CD4-positive, alpha-beta T cell treated with Interleukin-15 for 1 hour (primary cell): Measurements from ENCODE around the gene ADAM23.

Experiments
- DNase-seq: peaks from one replicate; pipeline ENCODE4 v3.0.0-alpha.2; 2020

The ADAM23 gene

DNA sequence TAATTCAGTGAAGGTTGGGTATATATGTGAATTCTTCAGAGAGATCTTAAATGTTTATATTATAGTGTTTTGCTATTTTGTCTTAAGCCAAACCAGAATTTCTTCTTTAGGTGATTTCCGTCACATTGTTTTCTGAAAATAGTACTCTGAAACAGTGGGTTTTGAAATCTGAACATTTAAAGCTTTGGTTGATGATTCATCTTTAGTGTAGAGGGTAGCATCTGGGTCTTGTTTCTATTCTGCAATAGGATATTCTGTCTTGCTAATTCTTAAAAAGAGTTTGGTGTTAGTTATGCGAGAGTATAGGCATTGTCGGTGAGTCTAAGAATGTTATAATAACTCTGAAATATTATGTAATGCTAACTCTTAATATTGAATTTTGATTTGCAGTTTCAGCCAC, 129.4 kb downstream of the ADAM23 start:
- no peak for DNase-seq

DNA sequence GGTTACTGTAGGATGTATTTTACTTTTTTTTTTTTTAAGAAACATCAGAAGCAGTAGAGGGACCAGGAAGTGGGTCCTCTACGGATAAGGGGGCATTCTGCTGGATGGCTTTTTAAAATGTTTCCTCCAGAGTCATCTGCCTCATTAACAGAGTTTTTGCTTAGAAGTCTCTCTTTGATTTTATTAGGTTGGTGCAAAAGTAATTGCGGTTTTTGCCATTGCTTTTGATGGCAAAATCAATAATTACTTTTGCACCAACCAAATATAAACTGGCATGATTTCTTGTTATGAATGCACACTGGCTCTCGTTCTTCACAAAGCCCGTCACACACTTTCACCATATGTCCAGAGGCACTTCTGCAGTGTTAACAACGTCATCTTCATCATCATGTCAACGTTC, 130.5 kb downstream of the ADAM23 start:
- no peak for DNase-seq

DNA sequence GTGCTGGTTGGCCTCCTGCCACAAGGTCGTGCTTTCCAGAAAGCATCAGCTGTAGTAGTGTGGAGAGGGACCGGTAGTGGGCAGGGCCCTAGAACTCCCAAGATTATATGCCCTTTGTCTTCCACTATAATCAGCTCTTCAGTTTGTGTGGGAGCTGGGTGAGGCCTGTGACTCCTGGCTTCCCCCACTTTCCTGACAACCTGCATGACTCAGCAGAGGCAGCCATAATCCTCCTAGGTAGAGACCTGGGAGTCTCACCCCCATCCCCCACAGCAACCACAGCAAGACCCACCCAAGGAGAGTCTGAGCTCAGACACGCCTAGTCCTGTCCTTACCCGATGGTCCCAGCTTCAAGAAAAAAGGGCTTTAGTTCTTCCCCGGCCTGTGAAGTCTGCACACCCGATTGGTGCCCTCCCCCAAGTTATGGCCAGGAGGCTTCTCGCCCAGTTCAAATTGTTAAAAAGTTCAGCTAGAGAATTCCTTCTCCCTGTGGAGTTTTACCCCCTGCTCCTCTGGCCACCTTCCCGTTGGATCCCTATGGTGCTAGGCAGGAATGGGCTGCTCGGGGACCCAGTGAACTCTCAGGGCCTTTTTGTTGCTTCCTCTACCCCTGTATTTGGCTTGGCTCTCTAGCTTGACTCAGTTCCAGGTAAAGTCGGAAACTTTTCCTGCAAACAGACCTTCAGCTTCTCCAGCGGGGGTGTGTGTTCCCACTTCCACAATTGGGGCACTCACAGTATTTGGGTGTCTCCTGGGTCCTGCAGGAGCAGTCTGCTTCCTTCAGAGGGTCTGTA, 141.2 kb downstream of the ADAM23 start:
- DNase-seq = no peak

DNA sequence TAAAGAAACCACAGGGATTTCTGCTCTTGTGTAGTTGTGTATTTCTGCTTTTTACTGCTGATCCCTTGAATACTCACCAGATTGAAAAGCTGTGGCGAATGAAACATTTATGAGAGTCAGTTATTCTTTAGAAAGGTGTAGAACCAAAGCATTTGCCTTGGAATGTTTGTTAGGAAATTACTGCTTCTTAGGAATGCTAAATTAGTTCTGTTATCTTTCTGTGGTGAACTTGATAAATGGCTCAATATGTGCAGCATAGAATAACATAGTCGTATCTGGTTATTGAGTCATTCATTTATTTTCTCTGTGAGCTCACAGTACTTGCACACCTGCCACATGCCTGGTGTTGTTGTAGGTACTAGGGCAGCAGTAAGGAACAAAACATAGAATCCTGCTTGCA, 142.0 kb downstream of the ADAM23 start:
- DNase-seq = no peak

DNA sequence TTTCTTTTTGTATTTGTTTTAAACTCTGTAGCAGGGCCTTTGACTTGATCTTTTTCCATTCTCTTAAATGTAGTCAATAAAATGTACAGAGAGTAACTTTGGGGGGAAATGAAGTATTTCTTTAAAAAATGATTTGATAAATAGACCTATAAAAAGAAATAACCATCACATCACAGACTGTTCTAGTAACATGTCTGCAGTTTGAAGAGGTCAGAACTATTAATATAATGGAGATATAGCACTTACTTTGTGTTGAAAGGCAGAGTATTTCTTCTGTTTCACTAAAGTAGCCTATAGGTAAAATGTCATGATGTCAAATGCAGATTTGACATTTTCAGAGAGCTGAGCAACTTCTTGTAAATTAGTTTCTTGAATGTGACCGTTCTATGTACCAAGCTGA, 143.3 kb downstream of the ADAM23 start:
- no peak for DNase-seq

DNA sequence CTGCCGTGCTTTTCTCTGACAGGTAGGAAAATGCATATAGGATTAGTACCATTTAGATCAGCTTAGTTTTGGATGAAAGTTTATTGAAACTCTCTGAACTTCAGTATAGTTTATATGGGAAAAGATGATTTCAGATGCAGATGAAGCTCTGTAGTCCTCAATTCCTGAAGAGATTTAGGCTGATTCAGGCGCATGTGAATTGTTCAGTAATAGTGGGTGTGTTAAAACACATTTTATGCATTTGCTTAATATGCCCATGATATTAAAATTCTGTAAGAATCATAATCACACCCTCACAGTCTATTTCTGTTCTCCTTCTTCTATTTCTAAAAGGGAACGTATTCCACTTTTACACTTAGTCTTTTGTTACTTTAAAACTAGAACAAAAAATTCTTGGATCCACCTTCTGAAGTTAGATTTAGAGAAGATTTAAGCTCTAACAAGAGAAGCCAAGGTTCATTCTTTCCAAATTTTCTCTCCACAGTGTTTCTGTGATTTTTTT, 154.4 kb downstream of the ADAM23 start:
- no peak for DNase-seq

DNA sequence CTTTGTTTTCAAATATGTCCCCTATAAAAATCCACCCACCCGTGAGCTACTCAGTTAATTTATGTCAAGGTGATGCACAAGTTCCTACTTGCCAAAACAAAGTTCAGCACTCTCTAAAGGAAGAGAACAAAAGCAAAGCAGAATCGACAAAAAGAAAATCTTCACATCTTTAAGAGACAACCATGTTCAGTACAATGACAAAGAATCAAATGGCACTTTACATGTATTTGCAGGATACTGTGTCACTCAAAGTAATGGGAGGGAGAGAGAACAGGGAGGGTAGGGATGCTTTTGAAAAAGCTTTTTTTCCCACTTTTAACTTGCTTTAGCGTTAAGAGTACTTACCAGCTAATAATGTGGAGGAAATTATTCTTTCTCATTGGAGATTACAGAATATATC, 159.9 kb downstream of the ADAM23 start:
- no peak for DNase-seq

DNA sequence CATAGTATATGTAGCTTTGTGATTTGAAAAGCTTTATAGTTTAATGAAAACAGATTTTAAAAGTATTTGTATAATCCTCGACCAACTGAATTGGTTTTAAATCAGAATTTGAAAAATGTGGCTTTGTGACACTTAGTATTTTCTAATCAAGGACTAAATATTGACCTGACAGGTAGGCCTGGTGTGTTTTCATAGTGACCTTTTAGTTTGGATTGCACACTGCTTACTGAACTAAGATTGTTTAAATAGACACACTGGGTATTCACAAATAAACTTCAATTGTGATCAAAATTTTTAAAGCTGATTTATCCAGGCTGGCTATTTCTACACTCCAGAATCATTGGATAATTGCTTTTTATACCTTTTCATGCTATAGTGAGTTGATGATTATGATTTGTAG, 167.1 kb downstream of the ADAM23 start:
- no peak for DNase-seq

DNA sequence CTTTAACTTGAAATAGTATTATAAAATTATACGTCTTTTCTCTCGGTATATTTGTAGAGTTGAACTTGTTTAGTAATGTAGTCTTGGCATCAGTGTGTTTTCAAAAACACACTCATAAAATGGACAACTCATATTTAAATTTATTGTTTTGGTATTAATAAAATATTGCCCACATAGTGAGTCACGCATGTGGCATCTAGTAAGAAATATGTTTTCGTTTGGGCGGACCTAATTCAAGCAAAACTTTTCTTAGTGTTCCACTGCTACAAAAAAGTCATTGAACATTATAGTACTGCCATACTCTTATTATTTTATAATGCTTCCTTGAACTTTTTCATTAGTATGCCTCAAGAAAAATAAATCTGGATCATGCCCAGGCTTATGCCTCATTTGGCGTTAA, 167.9 kb downstream of the ADAM23 start:
- DNase-seq = no peak

DNA sequence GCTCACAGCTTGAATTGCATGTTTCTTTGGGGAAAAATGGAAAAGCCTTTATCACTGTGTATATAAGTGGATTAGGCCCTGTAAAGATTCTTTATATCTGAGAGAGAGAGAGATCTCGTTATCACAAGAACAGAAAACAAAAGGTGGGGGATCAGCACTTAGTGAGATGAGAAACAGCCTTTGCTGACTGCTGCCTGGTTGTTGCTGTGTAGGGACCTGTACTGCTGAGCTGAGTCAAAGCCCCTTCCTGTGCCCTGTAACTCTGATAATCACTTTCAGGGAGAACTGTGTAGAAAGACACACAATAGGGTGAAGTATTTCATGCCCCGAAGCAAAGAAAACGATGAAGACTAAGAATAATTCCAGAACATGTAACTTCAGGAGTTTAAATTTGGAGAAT, 168.4 kb downstream of the ADAM23 start:
- DNase-seq = no peak

DNA sequence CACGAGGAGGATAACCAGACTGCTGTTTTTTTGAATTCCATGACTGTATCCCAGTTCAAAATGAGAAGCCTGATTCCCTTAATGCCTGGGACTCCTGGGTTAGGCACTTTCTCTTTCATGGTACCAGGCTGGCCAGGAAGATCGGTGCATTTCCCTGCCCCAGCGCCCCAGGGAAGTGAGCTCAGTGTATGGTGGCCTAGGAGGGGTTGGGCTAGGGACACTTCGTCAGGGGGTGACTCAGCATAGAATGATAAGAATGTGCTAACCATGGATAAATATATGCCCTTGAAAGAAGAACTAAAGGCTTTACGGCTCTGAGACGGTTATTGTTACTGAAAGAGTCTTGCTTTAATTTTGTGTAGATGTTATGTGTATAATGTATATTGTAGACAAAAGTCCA, 171.5 kb downstream of the ADAM23 start:
- DNase-seq = no peak

DNA sequence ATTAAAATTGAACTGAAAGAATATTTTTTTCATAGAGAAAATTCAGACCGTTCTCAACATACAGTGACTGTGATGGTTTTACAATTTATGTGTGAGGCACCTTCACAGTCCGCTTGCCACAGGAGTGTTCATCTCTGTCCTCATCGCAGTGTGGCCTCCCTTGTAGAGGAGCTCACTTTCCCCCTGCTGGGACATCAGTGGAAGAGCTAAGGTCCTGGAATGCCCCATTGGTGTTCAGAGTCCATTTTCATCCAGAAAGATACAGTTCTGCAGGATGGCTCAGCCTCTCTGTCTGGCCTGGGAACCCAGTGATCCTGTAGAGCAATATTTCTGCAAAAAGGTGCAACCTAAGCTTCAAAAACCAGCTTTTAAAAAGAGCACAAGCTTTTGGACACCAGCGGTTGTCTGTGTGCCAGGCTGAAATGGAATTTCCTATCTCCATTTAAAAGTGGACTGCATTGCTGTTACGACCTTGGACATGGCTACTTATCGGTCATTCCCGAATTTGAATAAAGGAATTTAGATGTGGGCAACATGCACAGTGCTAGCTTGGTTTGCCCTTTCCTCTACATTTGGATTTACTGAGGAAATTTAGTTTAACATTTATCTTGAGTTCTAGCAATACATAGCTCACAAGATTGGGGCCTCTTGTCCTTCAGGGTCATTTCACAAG, 172.2 kb downstream of the ADAM23 start:
- no peak for DNase-seq

DNA sequence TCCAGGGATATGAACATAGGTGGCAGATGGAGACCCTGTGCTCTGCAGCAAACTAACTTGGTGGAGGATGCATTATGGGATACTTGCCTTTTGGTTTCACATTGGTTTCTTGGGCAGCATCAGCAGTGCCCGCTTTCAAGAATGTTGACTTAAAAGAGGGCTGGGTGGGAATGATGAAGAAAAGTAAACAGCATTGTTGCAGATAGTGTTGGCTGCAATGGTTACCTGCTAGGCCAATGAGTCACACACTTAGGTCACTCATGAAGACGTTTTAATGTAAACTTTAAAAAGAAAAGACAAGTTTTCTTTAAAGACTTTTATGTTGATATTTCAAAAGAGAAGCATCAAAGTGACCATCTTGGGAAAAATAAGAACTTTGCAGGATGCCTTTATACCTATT, 172.8 kb downstream of the ADAM23 start:
- DNase-seq = no peak

DNA sequence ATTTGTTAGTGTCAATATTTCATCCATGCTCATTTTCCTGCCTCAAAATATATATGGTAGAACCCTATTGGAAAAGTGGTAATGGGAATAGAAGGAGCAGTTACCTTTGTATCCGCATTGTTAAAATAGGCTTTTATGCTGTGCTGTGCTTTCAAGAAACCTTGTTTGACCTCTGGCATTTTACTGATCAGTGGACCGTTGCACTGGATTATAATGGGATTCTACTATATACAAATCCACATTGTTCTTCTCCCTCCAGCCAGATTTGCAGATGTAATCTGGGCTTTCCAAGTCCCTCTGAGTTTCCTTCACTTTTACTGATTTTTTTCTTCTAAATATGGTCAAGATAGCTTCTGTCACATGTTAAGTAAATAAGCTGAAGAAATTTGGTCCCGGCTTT, 175.7 kb downstream of the ADAM23 start:
- no peak for DNase-seq

DNA sequence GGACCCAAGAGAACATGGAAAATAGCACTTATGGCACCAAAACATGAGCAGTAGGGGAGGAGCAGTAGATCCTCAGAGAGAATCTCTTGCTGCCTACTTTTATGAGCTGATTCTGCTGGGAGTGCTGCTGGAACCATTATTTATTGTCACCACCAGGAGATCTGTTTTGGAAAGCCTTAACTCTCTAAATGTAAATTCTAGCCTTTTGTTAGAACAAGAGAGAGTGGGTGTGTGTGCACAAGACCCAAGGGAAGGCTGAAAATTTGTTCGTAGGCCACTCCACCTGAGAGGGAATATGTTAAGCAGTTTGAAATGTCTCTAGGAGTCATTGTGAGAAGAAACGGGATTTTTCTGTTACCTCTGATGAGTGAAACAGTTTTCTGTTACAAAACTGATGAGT, 182.8 kb downstream of the ADAM23 start:
- no peak for DNase-seq

DNA sequence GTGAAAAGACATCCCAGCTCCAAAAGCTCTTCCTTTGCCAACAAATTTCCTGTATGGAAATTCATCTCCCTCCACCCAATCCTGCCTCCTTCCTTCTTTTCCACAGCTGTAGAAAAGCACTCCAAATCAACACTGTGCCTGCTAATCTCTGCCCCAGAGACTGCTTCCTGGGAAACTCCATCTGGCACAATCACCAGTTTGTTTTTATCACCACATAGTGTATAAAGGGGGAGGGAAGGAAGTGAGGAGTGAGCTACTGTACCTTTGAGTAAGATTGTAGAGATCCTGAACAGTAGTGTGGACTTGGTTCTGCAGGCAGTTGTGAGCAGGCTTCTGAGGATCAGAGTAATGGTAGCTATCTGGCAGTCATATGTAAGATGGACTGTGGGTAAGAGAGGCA, 184.3 kb downstream of the ADAM23 start:
- no peak for DNase-seq

DNA sequence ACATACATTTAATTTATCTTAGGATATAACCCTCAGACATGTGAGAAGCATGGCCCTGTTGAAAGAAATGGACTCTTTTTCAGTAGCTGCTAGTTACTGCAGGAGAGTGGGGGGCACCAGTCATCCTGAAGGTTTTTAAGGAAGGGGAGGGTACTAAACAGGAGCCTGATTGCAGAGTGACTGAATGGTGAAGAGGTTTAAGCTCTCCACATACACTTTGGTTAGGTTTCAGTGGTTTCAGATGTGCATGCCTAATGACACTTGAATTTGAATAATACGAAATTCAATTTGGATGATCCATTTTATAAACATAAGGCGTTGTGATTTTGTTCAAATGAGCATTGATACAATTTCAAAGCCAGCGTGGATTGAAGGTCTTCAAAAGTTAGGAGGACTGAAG, 188.0 kb downstream of the ADAM23 start:
- DNase-seq = no peak

DNA sequence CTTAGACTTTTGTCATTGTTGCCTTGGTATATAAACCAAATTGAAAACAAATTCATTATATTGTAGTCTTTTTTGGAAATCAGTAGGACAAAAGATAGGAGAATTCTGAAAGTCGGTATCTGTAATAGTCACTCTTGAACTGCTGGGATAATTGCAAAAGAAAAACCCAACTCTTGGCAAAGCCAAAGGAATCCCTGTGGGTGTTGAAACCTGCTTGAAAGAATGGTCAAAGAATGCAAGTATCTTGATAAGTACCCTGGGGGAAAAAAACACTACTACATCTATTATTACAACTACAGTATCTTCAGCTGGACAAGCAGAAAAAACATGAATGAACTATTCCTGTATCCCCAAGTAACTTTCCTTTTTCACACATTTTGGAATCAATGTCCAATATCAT, 191.7 kb downstream of the ADAM23 start:
- DNase-seq = no peak

DNA sequence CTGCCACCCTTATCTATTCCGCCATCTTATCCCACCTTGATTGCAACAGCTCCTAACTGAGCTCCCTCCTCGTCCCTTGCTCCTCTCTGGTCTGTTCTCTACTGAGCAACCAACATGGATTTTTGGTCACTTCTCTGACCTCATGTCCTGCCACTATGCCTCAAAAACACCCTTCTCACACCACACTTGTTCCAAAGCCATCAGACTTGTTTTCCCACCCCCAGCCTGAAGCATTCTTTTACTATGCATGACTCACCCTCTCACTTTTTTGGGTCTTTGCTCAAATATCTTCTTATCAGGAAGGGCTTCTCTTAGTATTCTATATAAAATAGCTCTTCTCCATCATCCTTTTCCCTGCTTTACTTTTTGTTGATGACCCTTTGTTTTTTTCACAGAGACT, 196.3 kb downstream of the ADAM23 start:
- DNase-seq = no peak

DNA sequence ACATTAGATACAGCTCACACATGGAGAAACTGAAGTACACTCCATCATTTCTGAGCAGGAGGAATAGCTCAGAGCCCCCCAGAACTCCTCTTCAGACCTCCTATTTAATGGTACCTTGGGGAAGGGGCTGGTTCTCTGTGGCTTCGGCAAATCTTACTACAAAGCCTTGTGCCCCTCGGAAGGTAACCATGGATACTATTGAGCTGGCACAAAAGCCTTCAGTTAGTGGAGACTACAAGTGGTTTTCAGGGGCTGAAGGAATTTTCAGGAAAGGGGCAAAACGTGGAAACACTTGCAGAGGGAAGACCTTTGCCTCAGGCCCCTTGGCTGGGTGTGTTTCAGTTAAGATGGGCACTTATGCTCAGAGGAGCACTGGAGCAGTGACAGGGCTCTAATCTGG, 197.9 kb downstream of the ADAM23 start:
- no peak for DNase-seq

DNA sequence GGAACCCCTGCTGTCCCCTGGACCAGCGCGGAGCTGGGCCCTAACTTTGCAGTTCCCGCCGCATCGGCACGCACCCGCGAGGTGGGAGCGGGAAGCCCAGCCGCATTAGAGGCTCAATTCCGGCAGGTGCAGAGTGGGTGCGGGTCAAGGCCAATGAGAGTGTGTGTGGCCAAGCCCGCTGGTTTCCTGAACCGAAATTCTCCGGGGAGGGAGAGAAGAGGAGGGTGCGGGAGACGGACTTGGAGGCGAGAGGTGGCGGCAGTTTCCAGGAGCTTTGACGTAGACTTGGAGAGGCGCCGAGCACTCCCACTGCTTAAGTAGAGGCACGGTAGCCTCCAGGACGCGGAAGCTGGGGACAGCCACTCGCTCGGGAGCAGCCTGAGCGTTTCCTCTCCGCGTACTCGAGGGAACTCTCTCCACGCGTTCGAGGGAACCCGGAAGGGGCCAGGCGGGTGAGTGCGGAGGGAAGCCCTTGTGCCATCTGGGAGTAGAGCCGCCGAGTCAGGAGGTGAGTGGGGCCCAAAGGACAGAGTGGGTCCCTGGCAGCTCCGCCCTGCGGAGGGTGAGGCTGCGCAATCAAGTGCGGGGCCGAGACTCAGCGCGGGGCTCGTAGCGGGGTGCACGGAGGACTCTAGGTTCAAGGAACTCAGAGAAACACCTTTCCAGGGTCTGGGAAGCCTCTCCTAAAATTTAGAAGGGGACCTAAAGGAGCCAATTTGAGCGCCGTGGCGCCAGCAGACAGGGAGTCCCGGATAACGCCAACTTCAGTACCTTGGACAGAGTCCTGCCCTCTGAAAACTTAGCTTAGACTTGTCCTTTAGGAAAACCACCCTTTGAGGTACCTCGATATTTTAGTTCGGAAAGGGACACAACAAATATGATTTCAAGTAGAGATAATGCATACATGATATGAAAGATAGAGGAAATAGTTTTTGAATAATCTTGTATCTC, 199.0 kb downstream of the ADAM23 start, which contains the start of gene FAM237A:
TSS of gene FAM237A (plus strand) at position 413 of the 951 bp plus-strand sequence. CDS start 1,750 bp downstream, outside the sequence.
- DNase-seq = no peak

DNA sequence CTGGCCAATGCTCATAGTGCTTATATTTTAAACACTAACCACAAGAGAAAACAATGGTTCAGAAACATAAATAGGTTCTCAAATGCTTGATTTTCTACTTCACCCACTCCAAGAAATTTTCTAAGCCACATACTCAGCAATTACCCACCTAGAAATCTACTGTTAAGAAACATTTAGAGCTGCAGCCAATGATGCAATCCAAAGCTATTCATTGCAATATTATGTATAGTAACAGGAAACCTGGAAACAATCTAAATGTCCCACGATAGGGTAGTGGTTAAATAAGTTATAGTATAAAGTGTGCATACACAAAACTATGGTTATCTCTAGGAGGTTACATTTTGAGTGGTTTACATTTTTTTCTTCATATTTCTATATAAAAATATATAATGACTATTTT, 204.7 kb downstream of the ADAM23 start:
- no peak for DNase-seq

DNA sequence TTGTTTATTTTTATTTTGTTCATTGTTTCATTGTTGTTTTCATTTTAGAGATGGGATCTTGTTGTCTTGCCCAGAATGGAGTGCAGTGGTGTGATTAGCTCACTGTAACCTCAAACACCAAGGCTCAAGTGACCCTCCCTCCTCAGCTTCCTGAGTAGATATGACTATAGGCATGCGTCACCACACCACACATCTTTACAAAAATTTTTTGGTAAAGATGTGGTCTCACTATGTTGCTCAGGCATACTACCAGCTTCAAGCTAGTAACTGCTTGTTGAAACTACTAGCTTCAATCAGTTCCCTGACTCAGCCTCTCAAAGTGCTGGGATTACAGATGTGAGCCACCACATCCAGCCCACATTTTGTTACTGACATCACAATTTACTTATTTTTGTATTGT, 213.8 kb downstream of the ADAM23 start:
- no peak for DNase-seq
